ENCODE results near the gene LTBP1.

DNA sequence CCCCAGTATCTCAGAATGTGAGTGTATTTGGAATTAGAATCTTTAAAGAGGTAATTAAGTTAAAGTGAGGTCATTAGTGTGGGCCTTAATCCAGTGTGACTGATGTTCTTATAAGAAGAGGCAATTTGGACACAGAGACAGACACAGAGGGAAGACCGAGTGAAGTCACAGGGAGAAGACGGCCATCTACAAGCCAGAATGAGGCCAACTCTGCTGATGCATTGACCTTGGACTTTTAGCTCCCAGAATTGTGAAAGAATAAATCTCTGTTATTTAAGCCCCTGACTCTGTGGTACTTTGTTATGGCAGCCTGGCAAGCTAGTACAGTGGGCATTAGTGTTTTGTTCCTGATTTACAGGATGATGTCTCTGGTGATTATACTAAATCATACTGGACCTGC lies 64.6 kb downstream of the LTBP1 start:
- TF ChIP-seq FOXM1 (IDR thresholded peaks at IDR 0.05; ENCODE audit: borderline replicate concordance, low read depth) (no peak), EP300 (IDR thresholded peaks at IDR 0.05; ENCODE audit: borderline replicate concordance) (no peak), YY1 (IDR thresholded peaks at IDR 0.05; ENCODE audit: low read depth) (no peak), EGR1 (IDR thresholded peaks at IDR 0.05) (no peak), RAD21 (IDR thresholded peaks at IDR 0.05; ENCODE audit: low read depth) (no peak), TAF1 (IDR thresholded peaks at IDR 0.05; ENCODE audit: low read depth) (no peak)
- TF ChIP-seq, protein P1, sequence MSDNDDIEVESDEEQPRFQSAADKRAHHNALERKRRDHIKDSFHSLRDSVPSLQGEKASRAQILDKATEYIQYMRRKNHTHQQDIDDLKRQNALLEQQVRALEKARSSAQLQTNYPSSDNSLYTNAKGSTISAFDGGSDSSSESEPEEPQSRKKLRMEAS (IDR thresholded peaks at IDR 0.05), result no peak

Data from Ishikawa (cell line).